Fibroblast of pulmonary artery (primary cell): ENCODE measurements around the gene PXYLP1.
A peak's percentile ranks its signal among the peaks of the same experiment; 100 is the strongest.

Source experiments
- DNase-seq: peaks from one replicate; pipeline ENCODE4 v3.0.0-alpha.2; 2010; ENCODE audit warnings: low read depth
- H3K4me3 ChIP-seq: replicated peaks from 2 replicates; pipeline ENCODE4 v1.5.1; 2011; ENCODE audit warnings: low read depth, mild to moderate bottlenecking, control low read depth, low read length, moderate library complexity
- TF ChIP-seq, protein P1 (sequence below): IDR thresholded peaks from 2 replicates; pipeline ENCODE4 v1.5.1; 2011; ENCODE audit warnings: mild to moderate bottlenecking, control low read depth, low read length, inconsistent platforms; ENCODE audit errors: missing control alignments

The PXYLP1 gene

DNA sequence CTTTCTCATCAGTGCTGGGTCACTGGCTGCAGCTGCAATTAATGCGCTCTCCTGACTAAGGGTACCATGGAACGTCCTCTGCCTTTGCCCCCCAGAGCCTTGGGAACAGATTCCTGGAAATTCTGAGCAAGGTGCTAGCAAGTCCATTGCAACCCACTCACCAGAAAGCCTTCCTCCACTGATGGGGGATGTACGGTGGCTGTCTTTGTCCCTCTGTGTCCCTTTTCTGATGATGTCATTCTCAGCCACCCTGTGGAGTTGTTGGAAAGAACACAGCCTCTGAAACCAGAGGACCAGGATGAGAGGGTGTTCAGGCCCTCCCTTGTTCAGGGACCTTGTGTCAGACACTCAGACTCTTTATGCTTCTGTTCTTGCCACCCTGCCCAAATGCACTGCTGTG, 98.6 kb downstream of the PXYLP1 start:
- DNase-seq = no peak
- TF ChIP-seq, protein P1, sequence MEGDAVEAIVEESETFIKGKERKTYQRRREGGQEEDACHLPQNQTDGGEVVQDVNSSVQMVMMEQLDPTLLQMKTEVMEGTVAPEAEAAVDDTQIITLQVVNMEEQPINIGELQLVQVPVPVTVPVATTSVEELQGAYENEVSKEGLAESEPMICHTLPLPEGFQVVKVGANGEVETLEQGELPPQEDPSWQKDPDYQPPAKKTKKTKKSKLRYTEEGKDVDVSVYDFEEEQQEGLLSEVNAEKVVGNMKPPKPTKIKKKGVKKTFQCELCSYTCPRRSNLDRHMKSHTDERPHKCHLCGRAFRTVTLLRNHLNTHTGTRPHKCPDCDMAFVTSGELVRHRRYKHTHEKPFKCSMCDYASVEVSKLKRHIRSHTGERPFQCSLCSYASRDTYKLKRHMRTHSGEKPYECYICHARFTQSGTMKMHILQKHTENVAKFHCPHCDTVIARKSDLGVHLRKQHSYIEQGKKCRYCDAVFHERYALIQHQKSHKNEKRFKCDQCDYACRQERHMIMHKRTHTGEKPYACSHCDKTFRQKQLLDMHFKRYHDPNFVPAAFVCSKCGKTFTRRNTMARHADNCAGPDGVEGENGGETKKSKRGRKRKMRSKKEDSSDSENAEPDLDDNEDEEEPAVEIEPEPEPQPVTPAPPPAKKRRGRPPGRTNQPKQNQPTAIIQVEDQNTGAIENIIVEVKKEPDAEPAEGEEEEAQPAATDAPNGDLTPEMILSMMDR = no peak
- H3K4me3 ChIP-seq = no peak overlapping the region

- TF ChIP-seq, protein P1 = no peak
- H3K4me3 ChIP-seq = no peak overlapping the region
- DNase-seq = no peak
Observed at GRCh38 chr3:141330718-141331376, 99.2 kb downstream of the PXYLP1 start.

DNA sequence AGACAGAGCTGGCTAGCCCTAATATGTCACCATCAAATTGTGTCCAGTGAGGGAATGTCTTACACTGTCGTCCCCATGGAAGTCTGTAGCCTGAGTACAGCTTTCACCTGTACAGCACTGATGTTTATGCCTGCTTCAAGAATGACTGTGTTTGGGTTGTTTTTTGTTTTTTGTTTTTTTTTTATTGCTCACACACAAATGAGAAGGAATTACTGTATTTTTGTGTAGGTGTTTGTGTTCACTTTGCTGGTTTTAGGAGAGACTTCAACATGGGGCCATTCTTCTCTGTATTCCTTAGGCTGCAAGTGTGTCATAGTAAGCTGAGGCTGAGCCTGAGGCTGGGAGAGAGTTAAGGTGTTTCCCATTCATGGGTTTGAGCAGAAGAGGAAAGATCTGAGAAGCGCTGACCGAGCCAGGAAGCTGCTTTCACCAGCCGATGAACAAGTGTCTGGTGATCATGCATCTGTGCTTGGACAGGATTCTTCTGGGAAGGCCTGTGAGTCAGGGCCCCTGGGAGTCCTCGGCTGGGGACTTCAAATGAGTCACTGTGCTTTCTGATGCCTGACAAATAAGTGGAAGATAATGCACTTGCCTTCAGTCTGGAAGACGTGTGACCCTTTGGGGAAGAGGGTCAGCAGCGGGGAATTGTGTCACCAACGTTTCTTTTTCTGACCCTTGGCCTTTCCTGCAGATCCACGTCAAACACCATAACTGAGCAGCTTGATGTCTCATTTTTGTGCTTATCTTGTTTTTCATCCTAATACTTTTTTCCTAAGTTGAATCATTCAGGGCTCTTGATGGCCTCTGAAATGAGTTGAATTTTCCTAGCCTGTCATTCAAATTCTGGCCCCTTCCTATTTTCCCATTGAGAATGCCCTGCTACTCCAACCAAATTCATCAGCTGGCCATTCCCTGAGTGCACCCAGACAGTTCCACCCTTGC, 100.0 kb downstream of the PXYLP1 start:
- TF ChIP-seq, protein P1 = no peak
- DNase-seq = peak; percentile 98
- no peak overlapping the region for H3K4me3 ChIP-seq

GRCh38 chr3:141332416-141332815, 100.8 kb downstream of the PXYLP1 start:
- no peak overlapping the region for H3K4me3 ChIP-seq
- no peak for DNase-seq
- TF ChIP-seq, protein P1 = no peak

GRCh38 chr3:141333836-141334626, 102.4 kb downstream of the PXYLP1 start:
- TF ChIP-seq, protein P1 = no peak
- no peak overlapping the region for H3K4me3 ChIP-seq
- no peak for DNase-seq

- TF ChIP-seq, protein P1 = no peak
- DNase-seq = no peak
- H3K4me3 ChIP-seq = no peak overlapping the region
Observed at GRCh38 chr3:141334627-141335250, 103.1 kb downstream of the PXYLP1 start.
